Naive B cell (primary cell): ENCODE results near the gene TTBK2. TPM values are rescaled to one million over a fixed set of nuclear protein-coding genes. Genes with fewer than 3 reads are reported as not detected.

Experiments used
- ATAC-seq, 2 donors: fragments of 150-1000 bp; cut with Tn5 transposase; 2 replicates each; pipeline ENCODE4 v1.10.0; 2021; ENCODE audit warnings: low read depth in 2 of 2, mild to moderate bottlenecking in 2 of 2, moderate library complexity in 2 of 2
- DNase-seq: peaks from one replicate; pipeline ENCODE4 v3.0.0; 2022
- H3K27ac Mint-ChIP-seq, 6 donors: one replicate each; pipeline ENCODE4 v1.8.0; 2020 to 2022; ENCODE audit warnings: mild to moderate bottlenecking in 6 of 6, mixed read lengths in 6 of 6, moderate library complexity in 5 of 6, inconsistent platforms in 2 of 6
- H3K27me3 Mint-ChIP-seq, 3 donors: one replicate each; pipeline ENCODE4 v1.8.0; 2021 to 2022; ENCODE audit warnings: mixed read lengths in 3 of 3, mild to moderate bottlenecking in 1 of 3
- H3K36me3 Mint-ChIP-seq, 2 donors: one replicate each; pipeline ENCODE4 v1.8.0; 2020 to 2022; ENCODE audit warnings: mixed read lengths in 2 of 2, inconsistent platforms in 1 of 2, mild to moderate bottlenecking in 1 of 2
- H3K4me1 Mint-ChIP-seq, 3 donors: one replicate each; pipeline ENCODE4 v1.8.0; 2020 to 2022; ENCODE audit warnings: mixed read lengths in 3 of 3, inconsistent platforms in 1 of 3, mild to moderate bottlenecking in 1 of 3, moderate library complexity in 1 of 3
- H3K4me3 Mint-ChIP-seq, 8 donors: one replicate each; pipeline ENCODE4 v1.8.0; 2020 to 2022; ENCODE audit warnings: mild to moderate bottlenecking in 8 of 8, mixed read lengths in 8 of 8, moderate library complexity in 8 of 8, inconsistent platforms in 2 of 8
- H3K9me3 Mint-ChIP-seq, 7 donors: one replicate each; pipeline ENCODE4 v1.8.0; 2020 to 2022; ENCODE audit warnings: mixed read lengths in 7 of 7, mild to moderate bottlenecking in 5 of 7, inconsistent platforms in 2 of 7, moderate library complexity in 1 of 7
- polyA plus RNA-seq, 6 donors: library from polyadenylated mRNA; unstranded; fragments of 300-500 nt; fragmentation: Illumina TruSeq; gene quantifications; one replicate each; pipeline ENCODE4 v1.2.3, GENCODE V29; 2021; ENCODE audit warnings: low read depth in 6 of 6

The TTBK2 gene
- polyA plus RNA-seq, 6 donors from 2014 or later: 5.7 to 12.0 (median 10.4) TPM

- Mint-ChIP-seq H3K27ac (peak overlapping the region in 1 of 6 donors; percentile 16), H3K27me3 (no peaks in the 10 kb centered on the region), H3K9me3 (no peaks in the 10 kb centered on the region), H3K36me3 (peaks cover 0 to 10% of the 10 kb centered on the region in 2 donors), H3K4me3 (no peak overlapping the region), H3K4me1 (no peaks in the 10 kb centered on the region)
- ATAC-seq (no peak), DNase-seq (no peak)
Observed at GRCh38 chr15:42723068-42723467, 197.5 kb downstream of the TTBK2 start.

GRCh38 chr15:42721916-42722315, 198.7 kb downstream of the TTBK2 start:
- Mint-ChIP-seq H3K27me3 (no peaks in the 10 kb centered on the region), H3K4me3 (no peak overlapping the region), H3K36me3 (peaks cover 0 to 3% of the 10 kb centered on the region in 2 donors), H3K4me1 (no peaks in the 10 kb centered on the region), H3K27ac (peak overlapping the region in 1 of 6 donors; percentile 70), H3K9me3 (no peaks in the 10 kb centered on the region)
- DNase-seq: no peak
- no peak for ATAC-seq

GRCh38 chr15:42721016-42721415, 199.6 kb downstream of the TTBK2 start:
- Mint-ChIP-seq H3K27ac (peak overlapping the region in 2 of 6 donors; percentile 8), H3K36me3 (no peaks in the 10 kb centered on the region), H3K27me3 (no peaks in the 10 kb centered on the region), H3K4me3 (no peak overlapping the region), H3K9me3 (no peaks in the 10 kb centered on the region), H3K4me1 (no peaks in the 10 kb centered on the region)
- ATAC-seq (no peak), DNase-seq (no peak)

- Mint-ChIP-seq H3K27me3 (no peaks in the 10 kb centered on the region), H3K9me3 (no peaks in the 10 kb centered on the region), H3K27ac (peak overlapping the region in 5 of 6 donors; percentile 8 to 77 (median 66)), H3K36me3 (no peaks in the 10 kb centered on the region), H3K4me3 (no peak overlapping the region), H3K4me1 (no peaks in the 10 kb centered on the region)
- no peak for ATAC-seq
- no peak for DNase-seq
Observed at GRCh38 chr15:42720071-42720470, 200.5 kb downstream of the TTBK2 start.

GRCh38 chr15:42719043-42719442, 201.5 kb downstream of the TTBK2 start:
- Mint-ChIP-seq H3K27ac (no peak overlapping the region), H3K4me3 (no peak overlapping the region)

GRCh38 chr15:42716626-42717025, 204.0 kb downstream of the TTBK2 start:
- Mint-ChIP-seq H3K4me3 (no peak overlapping the region), H3K27ac (peak overlapping the region in 1 of 6 donors; percentile 47), H3K36me3 (no peaks in the 10 kb centered on the region), H3K4me1 (no peaks in the 10 kb centered on the region), H3K27me3 (no peaks in the 10 kb centered on the region), H3K9me3 (no peaks in the 10 kb centered on the region)
- DNase-seq (no peak), ATAC-seq (no peak)

More at GRCh38 chr15:42719043-42719442, 201.5 kb downstream of the TTBK2 start:
- DNase-seq: no peak
- H3K9me3 Mint-ChIP-seq: no peaks in the 10 kb centered on the region
- no peaks in the 10 kb centered on the region for H3K36me3 Mint-ChIP-seq
- H3K27me3 Mint-ChIP-seq: no peaks in the 10 kb centered on the region
- no peak for ATAC-seq
- no peaks in the 10 kb centered on the region for H3K4me1 Mint-ChIP-seq

- Mint-ChIP-seq H3K27ac (peak overlapping the region in 2 of 6 donors; percentile 47 to 70), H3K9me3 (no peaks in the 10 kb centered on the region), H3K4me1 (no peaks in the 10 kb centered on the region)
Observed at GRCh38 chr15:42716125-42716524, 204.5 kb downstream of the TTBK2 start.

GRCh38 chr15:42712584-42712983, 208.0 kb downstream of the TTBK2 start:
- no peak overlapping the region for H3K27ac Mint-ChIP-seq
- DNase-seq (no peak), ATAC-seq (no peak)
- H3K27me3 Mint-ChIP-seq: no peaks in the 10 kb centered on the region
- H3K4me3 Mint-ChIP-seq: no peak overlapping the region
- H3K4me1 Mint-ChIP-seq: no peaks in the 10 kb centered on the region
- H3K36me3 Mint-ChIP-seq: no peaks in the 10 kb centered on the region
- no peaks in the 10 kb centered on the region for H3K9me3 Mint-ChIP-seq

More at GRCh38 chr15:42716125-42716524, 204.5 kb downstream of the TTBK2 start:
- no peak for ATAC-seq
- no peak for DNase-seq
- Mint-ChIP-seq H3K36me3 (no peaks in the 10 kb centered on the region), H3K27me3 (no peaks in the 10 kb centered on the region), H3K4me3 (peak overlapping the region in 1 of 8 donors; percentile 5)

- ATAC-seq (no peak), DNase-seq (no peak)
- Mint-ChIP-seq H3K4me1 (no peaks in the 10 kb centered on the region), H3K4me3 (no peak overlapping the region), H3K27me3 (no peaks in the 10 kb centered on the region), H3K9me3 (no peaks in the 10 kb centered on the region), H3K27ac (no peak overlapping the region), H3K36me3 (no peaks in the 10 kb centered on the region)
Observed at GRCh38 chr15:42711746-42712145, 208.8 kb downstream of the TTBK2 start.

- ATAC-seq (no peak), DNase-seq (no peak)
- Mint-ChIP-seq H3K36me3 (no peaks in the 10 kb centered on the region), H3K4me3 (no peak overlapping the region), H3K4me1 (no peaks in the 10 kb centered on the region), H3K9me3 (no peaks in the 10 kb centered on the region), H3K27me3 (no peaks in the 10 kb centered on the region), H3K27ac (no peak overlapping the region)
Observed at GRCh38 chr15:42710662-42711061, 209.9 kb downstream of the TTBK2 start.

- Mint-ChIP-seq H3K9me3 (no peaks in the 10 kb centered on the region), H3K4me1 (peaks cover 0 to 2% (median 0%) of the 10 kb centered on the region in 3 donors), H3K4me3 (no peak overlapping the region), H3K27me3 (no peaks in the 10 kb centered on the region), H3K27ac (peak overlapping the region in 1 of 6 donors; percentile 85), H3K36me3 (peaks cover 0 to 3% of the 10 kb centered on the region in 2 donors)
- ATAC-seq: no peak
- no peak for DNase-seq
Observed at GRCh38 chr15:42707873-42708544, 212.6 kb downstream of the TTBK2 start.

- ATAC-seq: no peak
- no peaks in the 10 kb centered on the region for H3K9me3 Mint-ChIP-seq
- H3K4me1 Mint-ChIP-seq: peaks cover 0 to 2% (median 0%) of the 10 kb centered on the region in 3 donors
- no peak overlapping the region for H3K4me3 Mint-ChIP-seq
- H3K36me3 Mint-ChIP-seq: peaks cover 0 to 3% of the 10 kb centered on the region in 2 donors
- no peak overlapping the region for H3K27ac Mint-ChIP-seq
- H3K27me3 Mint-ChIP-seq: no peaks in the 10 kb centered on the region
- no peak for DNase-seq
Observed at GRCh38 chr15:42707068-42707467, 213.5 kb downstream of the TTBK2 start.

- Mint-ChIP-seq H3K27me3 (no peaks in the 10 kb centered on the region), H3K36me3 (peaks cover 0 to 13% of the 10 kb centered on the region in 2 donors), H3K9me3 (no peaks in the 10 kb centered on the region), H3K4me3 (no peak overlapping the region), H3K27ac (no peak overlapping the region), H3K4me1 (peaks cover 0 to 2% (median 0%) of the 10 kb centered on the region in 3 donors)
- ATAC-seq (no peak), DNase-seq (no peak)
Observed at GRCh38 chr15:42705336-42705735, 215.2 kb downstream of the TTBK2 start.

- H3K9me3 Mint-ChIP-seq: no peaks in the 10 kb centered on the region
- H3K4me1 Mint-ChIP-seq: peaks cover 0 to 2% (median 0%) of the 10 kb centered on the region in 3 donors
- DNase-seq (peak; percentile 37), ATAC-seq (peak; percentile 77 to 81)
- H3K27ac Mint-ChIP-seq: peak overlapping the region in 2 of 6 donors; percentile 22 to 33
- no peak overlapping the region for H3K4me3 Mint-ChIP-seq
- H3K36me3 Mint-ChIP-seq: peaks cover 0 to 13% of the 10 kb centered on the region in 2 donors
- H3K27me3 Mint-ChIP-seq: no peaks in the 10 kb centered on the region
Observed at GRCh38 chr15:42704492-42704926, 216.1 kb downstream of the TTBK2 start.
